ENCODE measurements around the gene PIK3C2B. TPM values are rescaled to one million over a fixed set of nuclear protein-coding genes. Genes with fewer than 3 reads are reported as not detected.
A peak's percentile ranks its signal among the peaks of the same experiment; 100 is the strongest.
"Not testable (repeated sequence)": the region's sequence is repeated elsewhere in the genome, so short reads cannot be mapped to it uniquely, and the experiment has no call there.

Gene PIK3C2B
- total RNA-seq, 1 donor from 2014 or later = 4.9 TPM

GRCh38 chr1:204506969-204507316 is 12.3 kb upstream of the PIK3C2B start:
- peak; percentile 92 for DNase-seq (ENCODE audit: low read depth)

GRCh38 chr1:204506201-204506968 is 11.8 kb upstream of the PIK3C2B start:
- peak; percentile 93 for DNase-seq (ENCODE audit: low read depth)

- no peak for DNase-seq (ENCODE audit: low read depth)
These were observed 11.1 kb upstream of the PIK3C2B start for GRCh38 chr1:204505674-204506200.

GRCh38 chr1:204503913-204504519 is 9.4 kb upstream of the PIK3C2B start:
- DNase-seq (ENCODE audit: low read depth) = no peak

GRCh38 chr1:204503122-204503912 is 8.7 kb upstream of the PIK3C2B start:
- peak; percentile 84 for DNase-seq (ENCODE audit: low read depth)

- no peak for DNase-seq (ENCODE audit: low read depth)
These were observed 7.6 kb upstream of the PIK3C2B start for GRCh38 chr1:204502241-204502640.

- no peak for DNase-seq (ENCODE audit: low read depth)
These were observed 5.2 kb upstream of the PIK3C2B start for GRCh38 chr1:204499511-204500468.

- no peak for DNase-seq (ENCODE audit: low read depth)
These were observed 4.4 kb upstream of the PIK3C2B start for GRCh38 chr1:204498981-204499380.

- no peak for DNase-seq (ENCODE audit: low read depth)
These were observed 1.2 kb upstream of the PIK3C2B start for GRCh38 chr1:204495777-204496176.

- DNase-seq (ENCODE audit: low read depth) = no peak
These were observed 611 bp upstream of the PIK3C2B start for GRCh38 chr1:204495078-204495753.

GRCh38 chr1:204493984-204494280 is 673 bp downstream of the PIK3C2B start:
- DNase-seq (ENCODE audit: low read depth) = peak; percentile 38

- peak; percentile 84 for DNase-seq (ENCODE audit: low read depth)
These were observed 1.2 kb downstream of the PIK3C2B start for GRCh38 chr1:204493145-204493983.

GRCh38 chr1:204491655-204492054 is 3.0 kb downstream of the PIK3C2B start:
- no peak for DNase-seq (ENCODE audit: low read depth)

- no peak for DNase-seq (ENCODE audit: low read depth)
These were observed 7.4 kb downstream of the PIK3C2B start for GRCh38 chr1:204487256-204487615.

- not testable (repeated sequence) for DNase-seq (ENCODE audit: low read depth)
These were observed 7.9 kb downstream of the PIK3C2B start for GRCh38 chr1:204486513-204487255.

- no peak for DNase-seq (ENCODE audit: low read depth)
These were observed 10.8 kb downstream of the PIK3C2B start for GRCh38 chr1:204483791-204484190.

- DNase-seq (ENCODE audit: low read depth) = no peak
These were observed 14.1 kb downstream of the PIK3C2B start for GRCh38 chr1:204480515-204480914.

- peak; percentile 70 for DNase-seq (ENCODE audit: low read depth)
These were observed 15.0 kb downstream of the PIK3C2B start for GRCh38 chr1:204479387-204480136.
